Neural cell (in vitro differentiated cells): ENCODE results near the gene NLRP6.

ENCODE experiments used
- CTCF ChIP-seq: fragments of 450-650 bp; IDR thresholded peaks from 2 replicates; pipeline ENCODE4 v1.5.1; 2014; ENCODE audit warnings: antibody characterized with exemption, mild to moderate bottlenecking, moderate library complexity; ENCODE audit not compliant: poor library complexity, severe bottlenecking
- EZH2 ChIP-seq: fragments of 200-600, 300-800 bp; shearing (Covaris generic), sonication (generic); IDR thresholded peaks from 2 replicates; pipeline ENCODE4 v1.6.1; 2014; ENCODE audit warnings: antibody characterized with exemption, low read length, borderline replicate concordance, mild to moderate bottlenecking; ENCODE audit not compliant: insufficient read depth, poor library complexity, severe bottlenecking
- POLR2AphosphoS5 ChIP-seq: IDR thresholded peaks from 2 replicates; pipeline ENCODE4 v1.6.1; 2012
- TAF1 ChIP-seq: IDR thresholded peaks from 2 replicates; pipeline ENCODE4 v1.6.1; 2012; ENCODE audit warnings: low read depth

DNA sequence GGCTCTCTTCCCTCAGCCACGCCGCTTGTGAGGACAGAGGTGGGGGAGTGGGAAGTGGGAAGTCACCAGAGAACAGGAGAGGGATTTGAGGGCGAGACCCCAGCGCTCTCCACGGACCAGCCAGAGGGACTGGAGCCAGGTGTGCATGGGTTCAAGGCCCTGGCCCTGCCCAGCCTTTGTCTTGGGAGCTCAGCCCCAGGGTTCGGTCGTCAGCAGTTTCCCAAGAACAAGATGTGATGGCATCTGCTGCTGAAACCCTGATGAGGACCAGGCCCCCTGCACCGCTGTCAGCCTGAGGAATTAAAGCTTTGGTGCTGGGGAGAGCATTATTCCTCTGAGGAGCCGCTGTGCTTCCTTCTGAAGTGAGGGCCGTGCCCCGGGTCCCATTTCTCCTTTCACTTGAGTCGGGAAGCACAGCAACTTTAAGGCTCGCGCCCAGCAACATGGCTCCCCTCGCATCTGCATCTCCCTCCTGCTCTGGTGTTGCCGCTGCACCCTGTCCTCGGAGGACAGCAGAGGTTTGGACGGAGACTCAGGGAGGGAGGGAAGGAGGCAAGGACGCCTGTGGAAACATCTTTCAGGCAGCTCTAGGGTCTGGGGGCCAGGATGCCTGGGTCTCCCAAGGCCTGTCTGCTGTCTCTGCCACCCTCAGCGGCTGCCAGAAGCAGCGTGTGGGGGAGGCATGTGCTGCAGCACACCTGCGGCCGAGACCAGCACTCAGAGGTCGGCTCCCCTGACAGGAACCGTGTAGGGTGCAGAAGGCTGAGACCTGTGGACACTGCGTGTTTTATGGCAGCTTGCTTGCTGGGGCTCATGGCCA, 17.4 kb downstream of the NLRP6 start:
- TF ChIP-seq CTCF (no peak), TAF1 (no peak), EZH2 (no peak), POLR2AphosphoS5 (no peak)
